IPS-20b (cell line): Measurements from ENCODE around the gene PKN1.
"Not testable (repeated sequence)": the region's sequence is repeated elsewhere in the genome, so short reads cannot be mapped to it uniquely, and the experiment has no call there.

Source experiments
- H3K27ac ChIP-seq: one replicate; pipeline ENCODE4 v1.5.1; 2013; ENCODE audit warnings: low read length
- H3K27me3 ChIP-seq: 2 replicates; pipeline ENCODE4 v1.6.1; 2013; ENCODE audit warnings: mild to moderate bottlenecking, low read length, inconsistent platforms; ENCODE audit not compliant: insufficient read depth
- H3K36me3 ChIP-seq: 2 replicates; pipeline ENCODE4 v1.6.1; 2013; ENCODE audit warnings: low read depth, mild to moderate bottlenecking, inconsistent platforms, low read length, moderate library complexity; ENCODE audit not compliant: insufficient read depth
- H3K4me1 ChIP-seq: 2 replicates; pipeline ENCODE4 v1.6.1; 2013; ENCODE audit warnings: mild to moderate bottlenecking, control low read depth, inconsistent platforms, low read length, moderate library complexity; ENCODE audit not compliant: insufficient read depth
- H3K4me3 ChIP-seq: 2 replicates; pipeline ENCODE4 v1.5.1; 2013; ENCODE audit warnings: mild to moderate bottlenecking, low read length, inconsistent platforms
- H3K9ac ChIP-seq: 2 replicates; pipeline ENCODE4 v1.6.1; 2013; ENCODE audit warnings: low read depth, mild to moderate bottlenecking, inconsistent platforms, low read length, moderate library complexity
- H3K9me3 ChIP-seq: 2 replicates; pipeline ENCODE4 v1.6.1; 2013; ENCODE audit warnings: mild to moderate bottlenecking, low read depth, low read length, inconsistent platforms; ENCODE audit not compliant: insufficient read depth

Gene PKN1

DNA sequence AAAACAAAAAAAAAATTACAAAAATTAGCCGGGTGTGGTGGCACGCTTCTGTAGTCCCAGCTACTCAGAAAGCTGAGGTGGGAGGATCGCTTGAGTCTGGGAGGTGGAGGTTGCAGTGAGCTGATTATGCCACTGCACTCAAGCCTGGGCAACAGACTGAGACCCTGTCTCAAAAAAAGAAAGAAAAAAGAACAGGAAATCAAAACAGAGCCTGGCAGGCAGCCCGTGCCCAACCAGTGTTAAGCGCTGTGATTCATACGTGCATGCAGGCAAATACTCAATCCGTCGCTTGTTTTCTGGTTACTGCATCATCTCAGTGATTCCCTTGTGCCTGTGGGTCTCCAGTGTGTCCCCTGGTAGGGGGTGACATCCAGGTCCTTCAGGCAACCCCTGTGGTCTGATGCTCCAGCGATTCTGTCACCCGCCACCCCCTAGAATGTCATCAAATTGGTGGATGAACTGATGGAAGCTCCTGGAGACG lies 32.1 kb upstream of the PKN1 start:
- H3K4me3 ChIP-seq: no peak overlapping the region
- no peaks in the 10 kb centered on the region for H3K27me3 ChIP-seq
- H3K9me3 ChIP-seq: no peaks in the 10 kb centered on the region
- no peak overlapping the region for H3K27ac ChIP-seq
- no peak overlapping the region for H3K9ac ChIP-seq
- no peaks in the 10 kb centered on the region for H3K4me1 ChIP-seq
- no peaks in the 10 kb centered on the region for H3K36me3 ChIP-seq

DNA sequence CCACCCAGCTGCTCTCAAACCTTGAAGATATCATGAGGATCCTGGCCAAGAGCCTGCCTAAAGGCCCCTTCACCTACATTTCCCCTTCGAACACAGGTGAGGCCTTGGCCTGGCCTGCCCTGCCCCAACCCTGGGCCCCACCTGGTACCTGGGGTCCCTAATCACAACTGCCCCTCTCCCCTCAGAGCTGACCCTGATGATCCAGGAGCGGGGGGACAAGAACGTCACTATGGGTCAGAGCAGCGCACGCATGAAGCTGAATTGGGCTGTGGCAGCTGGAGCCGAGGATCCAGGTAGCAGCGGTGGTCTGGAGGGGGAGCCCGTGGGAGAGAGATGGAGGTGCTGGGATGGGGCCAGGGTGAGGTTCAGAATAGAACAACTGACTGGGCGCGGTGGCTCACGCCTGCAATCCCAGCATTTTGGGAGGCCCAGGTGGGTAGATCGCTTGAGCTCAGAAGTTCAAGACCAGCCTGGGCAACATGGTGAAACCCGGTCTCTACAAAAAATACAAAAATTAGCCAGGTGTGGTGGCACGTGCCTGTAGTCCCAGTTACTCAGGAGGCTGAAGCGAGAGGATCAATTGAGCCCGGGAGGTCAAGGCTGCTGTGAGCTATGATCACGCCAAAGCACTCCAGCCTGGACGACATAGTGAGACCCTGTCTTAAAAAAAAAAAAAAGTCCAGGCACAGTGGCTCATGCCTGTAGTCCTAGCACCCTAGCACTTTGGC lies 31.5 kb upstream of the PKN1 start:
- no peak overlapping the region for H3K27ac ChIP-seq
- H3K36me3 ChIP-seq: no peaks in the 10 kb centered on the region
- H3K4me3 ChIP-seq: no peak overlapping the region
- no peaks in the 10 kb centered on the region for H3K27me3 ChIP-seq
- H3K9ac ChIP-seq: no peak overlapping the region
- no peaks in the 10 kb centered on the region for H3K9me3 ChIP-seq
- H3K4me1 ChIP-seq: no peaks in the 10 kb centered on the region

DNA sequence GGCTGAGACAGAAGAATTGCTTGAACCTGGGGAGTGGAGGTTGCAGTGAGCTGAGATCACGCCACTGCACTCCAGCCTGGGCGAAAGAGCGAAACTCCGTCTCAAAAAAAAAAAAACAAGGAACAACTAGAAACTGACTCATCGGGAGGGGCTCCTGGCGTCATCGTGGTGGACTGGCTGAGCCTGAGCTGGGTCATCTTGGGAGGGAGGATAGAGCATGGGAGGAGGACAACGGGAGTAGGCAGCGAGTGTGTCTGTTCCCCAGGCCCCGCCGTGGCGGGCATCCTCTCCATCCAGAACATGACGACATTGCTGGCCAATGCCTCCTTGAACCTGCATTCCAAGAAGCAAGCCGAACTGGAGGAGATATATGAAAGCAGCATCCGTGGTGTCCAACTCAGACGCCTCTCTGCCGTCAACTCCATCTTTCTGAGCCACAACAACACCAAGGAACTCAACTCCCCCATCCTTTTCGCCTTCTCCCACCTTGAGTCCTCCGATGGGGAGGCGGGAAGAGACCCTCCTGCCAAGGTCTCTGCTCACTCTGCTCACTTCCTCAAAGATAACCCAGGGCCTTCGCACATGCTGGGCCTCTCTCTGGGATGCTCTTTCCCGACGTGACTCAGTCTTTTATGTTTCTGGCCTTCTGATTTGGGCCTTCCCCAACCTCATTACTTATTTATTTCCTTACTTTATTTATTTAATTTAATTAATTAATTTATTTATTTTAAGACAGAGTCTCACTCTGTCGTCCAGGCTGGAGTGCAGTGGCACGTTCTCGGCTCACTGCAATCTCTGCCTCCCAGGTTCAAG lies 30.6 kb upstream of the PKN1 start:
- H3K4me3 ChIP-seq: no peak overlapping the region
- no peaks in the 10 kb centered on the region for H3K9me3 ChIP-seq
- no peaks in the 10 kb centered on the region for H3K27me3 ChIP-seq
- H3K27ac ChIP-seq: no peak overlapping the region
- no peaks in the 10 kb centered on the region for H3K4me1 ChIP-seq
- H3K36me3 ChIP-seq: peaks cover 9% of the 10 kb centered on the region; the same call in 1 of the 2 replicates
- H3K9ac ChIP-seq: no peak overlapping the region

DNA sequence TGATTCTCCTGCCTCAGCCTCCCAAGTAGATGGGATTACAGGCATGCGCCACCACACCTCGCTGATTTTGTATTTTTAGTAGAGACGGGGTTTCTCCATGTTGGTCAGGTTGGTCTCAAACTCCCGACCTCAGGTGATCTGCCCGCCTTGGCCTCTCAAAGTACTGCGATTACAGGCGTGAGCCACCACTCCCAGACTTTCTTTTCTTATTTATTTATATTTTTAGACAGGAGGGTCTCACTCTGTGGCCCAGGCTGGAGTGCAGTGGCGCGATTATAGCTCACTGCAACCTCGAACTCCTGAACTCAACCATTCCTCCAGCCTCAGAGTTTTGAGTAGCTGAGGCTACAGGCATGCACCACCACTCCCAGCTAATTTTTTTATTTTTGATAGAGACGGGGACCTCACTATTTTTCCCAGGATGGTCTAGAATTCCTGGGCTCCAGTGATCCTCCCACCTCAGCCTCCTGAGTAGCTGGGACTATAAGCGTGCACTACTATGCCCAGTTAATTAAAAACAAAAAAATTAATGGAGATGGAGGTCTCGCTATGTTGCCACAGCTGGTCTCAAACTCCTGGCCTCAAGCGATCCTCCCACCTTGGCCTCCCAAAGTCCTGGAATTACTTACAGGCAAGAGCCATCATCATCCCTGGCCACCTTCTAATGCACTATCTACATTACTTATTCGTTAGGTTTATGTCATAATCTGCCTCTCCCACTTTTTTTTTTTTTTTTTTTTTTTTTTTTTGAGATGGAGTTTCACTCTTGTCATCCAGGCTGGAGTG lies 29.8 kb upstream of the PKN1 start:
- H3K27me3 ChIP-seq: not testable (repeated sequence)

DNA sequence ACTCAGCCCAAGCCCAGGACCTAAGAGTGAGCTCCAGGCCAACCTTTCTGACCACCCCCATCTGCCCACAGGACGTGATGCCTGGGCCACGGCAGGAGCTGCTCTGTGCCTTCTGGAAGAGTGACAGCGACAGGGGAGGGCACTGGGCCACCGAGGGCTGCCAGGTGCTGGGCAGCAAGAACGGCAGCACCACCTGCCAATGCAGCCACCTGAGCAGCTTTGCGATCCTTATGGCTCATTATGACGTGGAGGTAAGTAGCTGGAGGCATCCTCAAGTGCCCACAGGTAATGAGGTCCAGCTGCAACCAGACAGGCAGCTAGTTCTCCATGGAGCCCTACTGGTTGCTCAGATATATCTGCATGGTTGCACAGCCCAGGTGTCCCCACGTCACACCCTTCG lies 28.8 kb upstream of the PKN1 start:
- no peaks in the 10 kb centered on the region for H3K9me3 ChIP-seq
- no peak overlapping the region for H3K27ac ChIP-seq
- no peaks in the 10 kb centered on the region for H3K27me3 ChIP-seq
- peaks cover 27% of the 10 kb centered on the region for H3K36me3 ChIP-seq
- no peaks in the 10 kb centered on the region for H3K4me1 ChIP-seq
- H3K4me3 ChIP-seq: no peak overlapping the region
- no peak overlapping the region for H3K9ac ChIP-seq

More for the DNA sequence above, 29.8 kb upstream of the PKN1 start:
- not testable (repeated sequence) for H3K4me3 ChIP-seq, H3K4me1 ChIP-seq, H3K27ac ChIP-seq, H3K9me3 ChIP-seq, H3K9ac ChIP-seq
- H3K36me3 ChIP-seq: peaks cover 17% of the 10 kb centered on the region

DNA sequence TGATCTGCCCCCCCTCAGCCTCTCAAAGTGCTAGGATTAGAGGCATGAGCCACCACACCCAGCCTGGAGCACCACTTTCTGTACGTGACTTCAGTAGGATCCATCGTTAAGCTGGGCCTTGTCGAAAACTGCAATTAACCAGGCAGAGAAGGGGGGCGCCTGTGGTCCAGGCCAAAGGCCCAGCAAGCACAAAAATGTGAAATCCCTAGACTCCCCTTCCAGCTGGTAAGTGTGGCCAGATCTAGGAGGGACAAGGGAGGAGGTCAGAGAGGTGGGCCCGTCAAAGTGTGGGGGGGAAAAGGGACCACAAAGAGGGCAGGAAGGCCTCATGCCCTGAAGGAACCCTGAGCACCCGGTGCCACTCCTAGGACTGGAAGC lies 27.7 kb upstream of the PKN1 start:
- Histone ChIP-seq H3K4me1 (no peaks in the 10 kb centered on the region), H3K27ac (peak overlapping the region; percentile 68), H3K9ac (peak overlapping the region; percentile 81; the same call in 1 of the 2 replicates), H3K36me3 (peaks cover 37% of the 10 kb centered on the region), H3K4me3 (peak overlapping the region; percentile 68), H3K9me3 (no peaks in the 10 kb centered on the region), H3K27me3 (no peaks in the 10 kb centered on the region)

DNA sequence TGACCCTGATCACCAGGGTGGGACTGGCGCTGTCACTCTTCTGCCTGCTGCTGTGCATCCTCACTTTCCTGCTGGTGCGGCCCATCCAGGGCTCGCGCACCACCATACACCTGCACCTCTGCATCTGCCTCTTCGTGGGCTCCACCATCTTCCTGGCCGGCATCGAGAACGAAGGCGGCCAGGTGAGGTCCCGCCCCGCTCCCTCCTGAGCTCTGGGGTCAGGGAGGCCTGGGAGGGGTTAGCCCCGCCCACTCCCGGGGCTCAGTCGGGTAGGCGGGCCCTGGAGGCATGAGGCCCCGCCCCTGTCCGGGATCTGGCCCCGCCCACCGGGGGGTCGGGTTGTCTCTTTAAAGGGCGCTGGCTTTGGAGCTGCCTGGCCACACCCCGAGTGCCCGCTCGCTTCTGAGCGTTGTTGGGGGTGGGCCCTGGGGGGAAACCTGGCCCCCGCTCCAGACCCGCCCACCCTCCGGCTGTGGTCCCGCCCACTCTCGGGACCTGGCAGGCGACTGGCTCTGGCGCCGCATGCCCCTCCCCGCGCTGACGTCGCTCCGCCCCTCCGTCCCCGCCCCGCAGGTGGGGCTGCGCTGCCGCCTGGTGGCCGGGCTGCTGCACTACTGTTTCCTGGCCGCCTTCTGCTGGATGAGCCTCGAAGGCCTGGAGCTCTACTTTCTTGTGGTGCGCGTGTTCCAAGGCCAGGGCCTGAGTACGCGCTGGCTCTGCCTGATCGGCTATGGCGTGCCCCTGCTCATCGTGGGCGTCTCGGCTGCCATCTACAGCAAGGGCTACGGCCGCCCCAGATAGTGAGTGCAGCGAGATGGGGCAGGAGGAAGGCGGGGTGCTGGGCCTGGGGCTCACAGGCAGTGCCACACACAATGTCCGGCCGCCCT lies 27.1 kb upstream of the PKN1 start:
- peak overlapping the region; percentile 81; the same call in 1 of the 2 replicates for H3K9ac ChIP-seq
- peak overlapping the region; percentile 68 for H3K27ac ChIP-seq
- peaks cover 43% of the 10 kb centered on the region for H3K36me3 ChIP-seq

DNA sequence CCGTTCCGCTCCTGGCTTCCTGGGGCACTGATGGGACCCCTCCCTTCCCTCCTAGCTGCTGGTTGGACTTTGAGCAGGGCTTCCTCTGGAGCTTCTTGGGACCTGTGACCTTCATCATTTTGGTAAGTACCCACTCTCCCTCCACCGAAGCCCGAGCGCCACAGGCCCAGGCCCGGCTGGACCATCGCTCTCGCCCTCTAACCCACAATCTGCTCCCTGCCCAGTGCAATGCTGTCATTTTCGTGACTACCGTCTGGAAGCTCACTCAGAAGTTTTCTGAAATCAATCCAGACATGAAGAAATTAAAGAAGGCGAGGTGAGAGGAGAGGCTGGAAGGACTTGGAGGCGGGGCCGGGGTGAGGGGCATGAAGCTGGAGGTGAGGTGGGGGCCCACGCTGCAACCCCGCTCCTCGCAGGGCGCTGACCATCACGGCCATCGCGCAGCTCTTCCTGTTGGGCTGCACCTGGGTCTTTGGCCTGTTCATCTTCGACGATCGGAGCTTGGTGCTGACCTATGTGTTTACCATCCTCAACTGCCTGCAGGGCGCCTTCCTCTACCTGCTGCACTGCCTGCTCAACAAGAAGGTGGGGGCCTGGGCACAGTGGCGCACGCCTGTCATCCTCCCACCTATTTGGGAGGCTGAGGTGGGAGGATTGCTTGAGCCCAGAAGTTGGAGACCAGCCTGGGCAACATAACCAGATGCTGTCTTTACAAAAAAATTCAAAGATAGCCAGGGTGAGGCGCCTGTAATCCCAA lies 26.3 kb upstream of the PKN1 start:
- Histone ChIP-seq H3K36me3 (peaks cover 52% of the 10 kb centered on the region), H3K9ac (peak overlapping the region; percentile 41; the same call in 1 of the 2 replicates), H3K27me3 (no peaks in the 10 kb centered on the region), H3K9me3 (no peaks in the 10 kb centered on the region; the same call in 1 of the 2 replicates), H3K27ac (peak overlapping the region; percentile 40), H3K4me3 (no peak overlapping the region), H3K4me1 (no peaks in the 10 kb centered on the region)

More for the DNA sequence above, 27.1 kb upstream of the PKN1 start:
- no peaks in the 10 kb centered on the region for H3K4me1 ChIP-seq
- peak overlapping the region; percentile 68 for H3K4me3 ChIP-seq
- H3K9me3 ChIP-seq: no peaks in the 10 kb centered on the region; the same call in 1 of the 2 replicates
- no peaks in the 10 kb centered on the region for H3K27me3 ChIP-seq

DNA sequence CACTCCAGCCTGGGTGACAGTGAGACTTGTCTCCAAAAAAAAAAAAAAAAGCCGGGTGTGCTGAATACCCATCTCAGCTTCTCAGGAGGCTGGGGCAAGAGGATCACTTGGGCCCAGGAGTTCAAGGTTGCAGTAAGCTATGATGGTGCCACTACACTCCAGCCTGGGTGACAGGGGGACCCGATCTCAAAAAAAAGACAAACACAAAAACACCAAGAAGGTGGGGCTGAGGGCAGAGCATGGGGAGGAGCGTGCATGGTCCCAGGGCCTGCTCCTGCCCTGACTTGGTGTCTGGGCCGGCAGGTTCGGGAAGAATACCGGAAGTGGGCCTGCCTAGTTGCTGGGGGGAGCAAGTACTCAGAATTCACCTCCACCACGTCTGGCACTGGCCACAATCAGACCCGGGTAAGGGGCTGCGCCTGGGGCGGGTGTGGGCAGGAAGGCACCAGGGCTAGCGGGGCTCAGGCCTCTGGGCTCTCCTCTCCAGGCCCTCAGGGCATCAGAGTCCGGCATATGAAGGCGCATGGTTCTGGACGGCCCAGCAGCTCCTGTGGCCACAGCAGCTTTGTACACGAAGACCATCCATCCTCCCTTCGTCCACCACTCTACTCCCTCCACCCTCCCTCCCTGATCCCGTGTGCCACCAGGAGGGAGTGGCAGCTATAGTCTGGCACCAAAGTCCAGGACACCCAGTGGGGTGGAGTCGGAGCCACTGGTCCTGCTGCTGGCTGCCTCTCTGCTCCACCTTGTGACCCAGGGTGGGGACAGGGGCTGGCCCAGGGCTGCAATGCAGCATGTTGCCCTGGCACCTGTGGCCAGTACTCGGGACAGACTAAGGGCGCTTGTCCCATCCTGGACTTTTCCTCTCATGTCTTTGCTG lies 25.3 kb upstream of the PKN1 start:
- peaks cover 62% of the 10 kb centered on the region for H3K36me3 ChIP-seq
- no peaks in the 10 kb centered on the region for H3K27me3 ChIP-seq
- H3K4me1 ChIP-seq: no peaks in the 10 kb centered on the region
- H3K9ac ChIP-seq: no peak overlapping the region
- no peak overlapping the region for H3K27ac ChIP-seq
- H3K9me3 ChIP-seq: no peaks in the 10 kb centered on the region; the same call in 1 of the 2 replicates
- H3K4me3 ChIP-seq: no peak overlapping the region
